ENCODE measurements around the gene PPP1CB. TPM values are rescaled to one million over a fixed set of nuclear protein-coding genes. Genes with fewer than 3 reads are reported as not detected.

PPP1CB gene
- total and polyA plus RNA-seq, 9 donors: 90.9 to 421 (median 272) TPM

DNA sequence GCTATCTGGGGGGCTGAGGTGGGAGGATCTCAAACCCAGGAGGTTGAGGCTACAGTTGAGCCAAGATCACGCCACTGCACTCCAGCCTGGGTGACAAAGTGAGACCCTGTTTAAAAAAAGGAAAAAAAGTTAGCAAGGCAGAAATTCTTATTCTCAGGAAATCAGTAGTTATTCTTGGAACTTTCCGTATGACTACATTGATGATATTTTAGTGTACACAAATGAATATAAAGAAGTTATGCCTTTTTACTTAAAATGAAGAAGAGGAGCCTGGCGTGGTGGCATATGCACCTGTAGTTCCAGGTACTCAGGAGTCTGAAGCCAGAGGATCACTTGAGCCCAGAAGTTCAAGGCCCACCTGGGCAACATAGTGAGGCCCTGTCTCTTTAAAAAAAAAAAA is 66.4 kb downstream of the PPP1CB start:
- no peak overlapping the region for H3K4me3 ChIP-seq
- intact Hi-C loops (cut with DNase I): no loop called here
- no peaks in the 10 kb centered on the region for H3K4me1 ChIP-seq (ENCODE audit: insufficient read depth)
- WGBS, 3 donors: 85 to 93% (median 87%) methylated on average over 3 of the region's 3 CpGs
- no peak overlapping the region for H3K27ac ChIP-seq
- no peaks in the 10 kb centered on the region for H3K27me3 ChIP-seq
- DNase-seq: no peak
- TF ChIP-seq, protein P1, sequence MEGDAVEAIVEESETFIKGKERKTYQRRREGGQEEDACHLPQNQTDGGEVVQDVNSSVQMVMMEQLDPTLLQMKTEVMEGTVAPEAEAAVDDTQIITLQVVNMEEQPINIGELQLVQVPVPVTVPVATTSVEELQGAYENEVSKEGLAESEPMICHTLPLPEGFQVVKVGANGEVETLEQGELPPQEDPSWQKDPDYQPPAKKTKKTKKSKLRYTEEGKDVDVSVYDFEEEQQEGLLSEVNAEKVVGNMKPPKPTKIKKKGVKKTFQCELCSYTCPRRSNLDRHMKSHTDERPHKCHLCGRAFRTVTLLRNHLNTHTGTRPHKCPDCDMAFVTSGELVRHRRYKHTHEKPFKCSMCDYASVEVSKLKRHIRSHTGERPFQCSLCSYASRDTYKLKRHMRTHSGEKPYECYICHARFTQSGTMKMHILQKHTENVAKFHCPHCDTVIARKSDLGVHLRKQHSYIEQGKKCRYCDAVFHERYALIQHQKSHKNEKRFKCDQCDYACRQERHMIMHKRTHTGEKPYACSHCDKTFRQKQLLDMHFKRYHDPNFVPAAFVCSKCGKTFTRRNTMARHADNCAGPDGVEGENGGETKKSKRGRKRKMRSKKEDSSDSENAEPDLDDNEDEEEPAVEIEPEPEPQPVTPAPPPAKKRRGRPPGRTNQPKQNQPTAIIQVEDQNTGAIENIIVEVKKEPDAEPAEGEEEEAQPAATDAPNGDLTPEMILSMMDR (IDR thresholded peaks at IDR 0.05): no peak
- no peak for TF ChIP-seq POLR2A (IDR thresholded peaks at IDR 0.05)
- no peaks in the 10 kb centered on the region for H3K36me3 ChIP-seq
- no peaks in the 10 kb centered on the region for H3K9me3 ChIP-seq

DNA sequence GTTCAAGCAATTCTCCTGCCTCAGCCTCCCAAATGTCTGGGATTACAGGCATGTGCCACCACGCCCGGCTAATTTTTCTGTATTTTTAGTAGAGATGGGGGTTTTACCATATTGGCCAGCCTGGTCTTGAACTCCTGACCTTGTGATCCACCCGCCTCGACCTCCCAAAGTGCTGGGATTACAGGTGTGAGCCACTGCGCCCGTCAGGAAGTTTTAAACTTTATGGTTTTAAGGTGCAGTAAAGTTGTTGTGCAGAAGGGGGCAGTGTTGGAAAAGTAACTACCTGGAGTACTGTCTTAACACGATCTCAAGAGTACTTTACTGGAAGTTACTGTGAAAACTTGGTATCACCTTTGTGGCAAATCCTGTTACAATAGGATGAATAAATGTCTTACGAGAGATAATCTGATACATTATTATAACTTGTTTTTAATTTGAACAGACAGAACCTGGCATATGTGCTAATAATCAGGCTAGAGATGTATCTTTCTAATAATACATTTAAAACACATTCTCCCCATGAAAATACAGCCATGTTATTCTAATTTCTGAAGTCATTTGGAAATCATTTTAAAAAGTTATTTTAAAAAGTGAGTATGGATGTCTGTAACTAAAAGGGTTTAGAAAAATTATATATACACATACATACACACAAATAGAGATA is 69.8 kb downstream of the PPP1CB start:
- Histone ChIP-seq H3K9me3 (no peaks in the 10 kb centered on the region), H3K27me3 (no peaks in the 10 kb centered on the region), H3K4me1 (ENCODE audit: insufficient read depth) (no peaks in the 10 kb centered on the region), H3K36me3 (no peaks in the 10 kb centered on the region), H3K27ac (no peak overlapping the region), H3K4me3 (no peak overlapping the region)
- WGBS, 3 donors: 3 to 7% (median 5%) methylated on average over 8 of the region's 8 CpGs
- DNase-seq: peak in 3 of 5 donors; percentile 25 to 55 (median 34)
- TF ChIP-seq, protein P1 (IDR thresholded peaks at IDR 0.05): peak; percentile 36 to 59 (median 41)
- TF ChIP-seq POLR2A (IDR thresholded peaks at IDR 0.05): no peak
- intact Hi-C loops (cut with DNase I): no loop called here

- no peaks in the 10 kb centered on the region for H3K27me3 ChIP-seq
- no peaks in the 10 kb centered on the region for H3K36me3 ChIP-seq
- intact Hi-C loops (cut with DNase I): no loop called here
- no peak for TF ChIP-seq POLR2A (IDR thresholded peaks at IDR 0.05)
- TF ChIP-seq, protein P1 (IDR thresholded peaks at IDR 0.05): no peak
- no peak for TF ChIP-seq EP300 (IDR thresholded peaks at IDR 0.05)
- no peaks in the 10 kb centered on the region for H3K9me3 ChIP-seq
- no peak for DNase-seq
- no peaks in the 10 kb centered on the region for H3K4me1 ChIP-seq (ENCODE audit: insufficient read depth)
- no peak overlapping the region for H3K4me3 ChIP-seq
- no peak overlapping the region for H3K27ac ChIP-seq
Observed at GRCh38 chr2:28822036-28822435, 70.4 kb downstream of the PPP1CB start.

GRCh38 chr2:28824207-28824606 is 72.6 kb downstream of the PPP1CB start:
- no peak overlapping the region for H3K4me3 ChIP-seq
- H3K4me1 ChIP-seq (ENCODE audit: insufficient read depth): no peaks in the 10 kb centered on the region
- DNase-seq: no peak
- intact Hi-C loops (cut with DNase I): no loop called here
- 94 to 96% (median 95%) methylated on average over 2 of the region's 2 CpGs for WGBS, 3 donors
- TF ChIP-seq EP300 (IDR thresholded peaks at IDR 0.05): no peak
- no peak for TF ChIP-seq POLR2A (IDR thresholded peaks at IDR 0.05)
- TF ChIP-seq, protein P1 (IDR thresholded peaks at IDR 0.05): no peak
- no peaks in the 10 kb centered on the region for H3K9me3 ChIP-seq
- no peaks in the 10 kb centered on the region for H3K36me3 ChIP-seq
- no peak overlapping the region for H3K27ac ChIP-seq
- H3K27me3 ChIP-seq: no peaks in the 10 kb centered on the region

Measured in ovary (tissue), 9 donors.